Panc1 (cell line): ENCODE results near the gene PLRG1. TPM values are rescaled to one million over a fixed set of nuclear protein-coding genes. Genes with fewer than 3 reads are reported as not detected.

Source experiments
- ATAC-seq: fragments of 200-7000 bp; cut with Tn5 transposase; 2 replicates; pipeline ENCODE4 v1.9.1; 2020; ENCODE audit warnings: mild to moderate bottlenecking, moderate library complexity
- BruUV-seq: library from RNA; stranded (reverse); fragments of 400-500 nt; replicated peaks from 2 replicates; lab custom pipeline; 2021; lab: Mats Ljungman, UMichigan
- CTCF ChIA-PET: fragments of 300-600 bp; sonication (Branson Sonifier 250); formaldehyde crosslinking; loops from one replicate; lab custom pipeline; 2022; ENCODE audit warnings: antibody characterized with exemption; lab: Charles Lee
- POLR2A ChIA-PET: fragments of 300-600 bp; sonication (Branson Sonifier 250); formaldehyde crosslinking; loops from one replicate; lab custom pipeline; 2022; ENCODE audit warnings: antibody characterized with exemption; lab: Charles Lee
- DNase-seq: peaks from one replicate; pipeline ENCODE4 v3.0.0-alpha.2; 2010; ENCODE audit warnings: low read depth, low spot score
- H3K27ac ChIP-seq: 2 replicates; pipeline ENCODE4 v1.5.1; 2011; ENCODE audit warnings: mild to moderate bottlenecking, low read length, inconsistent platforms
- H3K27me3 ChIP-seq: fragments of 200-500 bp; sonication (Bioruptor generic); 2 replicates; pipeline ENCODE4 v1.6.0; 2014; ENCODE audit warnings: low read length, inconsistent platforms; ENCODE audit not compliant: control insufficient read depth, insufficient read depth
- H3K36me3 ChIP-seq: fragments of 200-500 bp; sonication (Bioruptor generic); 2 replicates; pipeline ENCODE4 v1.5.1; 2014; ENCODE audit warnings: inconsistent platforms, mild to moderate bottlenecking, low read length, moderate library complexity; ENCODE audit not compliant: control insufficient read depth, insufficient read depth
- H3K4me1 ChIP-seq: 2 replicates; pipeline ENCODE4 v1.5.1; 2011; ENCODE audit warnings: inconsistent platforms, mild to moderate bottlenecking, low read length, moderate library complexity; ENCODE audit not compliant: control insufficient read depth, insufficient read depth
- H3K4me3 ChIP-seq, 2 experiments: 2 replicates each; pipeline ENCODE4 v1.5.1; 2011 to 2012; ENCODE audit warnings: low read depth in 2 of 2, low read length in 2 of 2, mild to moderate bottlenecking in 2 of 2, inconsistent platforms in 1 of 2, moderate library complexity in 1 of 2
- H3K9me3 ChIP-seq: fragments of 200-500 bp; sonication (Bioruptor generic); 2 replicates; pipeline ENCODE4 v1.5.1; 2014; ENCODE audit warnings: low read depth, mild to moderate bottlenecking, inconsistent platforms, low read length, moderate library complexity; ENCODE audit not compliant: control insufficient read depth, insufficient read depth
- CTCF ChIP-seq: fragments of 450-650 bp; IDR thresholded peaks from 2 replicates; pipeline ENCODE4 v1.5.1; 2017; ENCODE audit warnings: mild to moderate bottlenecking
- POLR2AphosphoS5 ChIP-seq: IDR thresholded peaks from 2 replicates; pipeline ENCODE4 v1.6.1; 2012; ENCODE audit warnings: mild to moderate bottlenecking, low read depth, low read length, moderate library complexity
- REST ChIP-seq, 2 experiments: IDR thresholded peaks; 2 replicates each; pipeline ENCODE4 v1.6.1; 2011 to 2012; ENCODE audit warnings: low read depth in 2 of 2, control low read depth in 1 of 2, low read length in 1 of 2, mild to moderate bottlenecking in 1 of 2, moderate library complexity in 1 of 2; ENCODE audit not compliant: insufficient read depth in 1 of 2
- SIN3A ChIP-seq: IDR thresholded peaks from 2 replicates; pipeline ENCODE4 v1.6.1; 2012; ENCODE audit warnings: low read depth, mild to moderate bottlenecking, low read length, moderate library complexity, borderline replicate concordance; ENCODE audit not compliant: insufficient read depth
- TCF7L2 ChIP-seq: IDR thresholded peaks from 2 replicates; pipeline ENCODE4 v1.6.1; 2011; ENCODE audit warnings: mild to moderate bottlenecking, low read depth, low read length, inconsistent platforms
- in situ Hi-C: cut with HindIII; loops from 2 replicates; pipeline ENCODE4 v1.10.0; 2016; ENCODE audit warnings: low sequenced_read_pairs, low pct_unique_long_range_greater_than_20kb
- intact Hi-C: fragments of 100-400 bp; cut with micrococcal nuclease; formaldehyde crosslinking; loops from one replicate; pipeline ENCODE4 v1.10.0; 2022; ENCODE audit not compliant: unreplicated experiment
- total RNA-seq: library from RNA; stranded (reverse); gene quantifications from one replicate; pipeline ENCODE4 v1.2.1, GENCODE V29; 2021; ENCODE audit not compliant: unreplicated experiment

The PLRG1 gene
- total RNA-seq, 1 experiment from 2014 or later = 66.1 TPM

GRCh38 chr4:154551872-154552686 is 1.9 kb upstream of the PLRG1 start:
- Histone ChIP-seq H3K4me3 (no peak overlapping the region), H3K27me3 (no peaks in the 10 kb centered on the region), H3K27ac (no peak overlapping the region), H3K4me1 (peaks cover 8% of the 10 kb centered on the region), H3K36me3 (peaks cover 6% of the 10 kb centered on the region; the same call in 1 of the 2 replicates), H3K9me3 (no peaks in the 10 kb centered on the region)
- CTCF ChIA-PET = interaction anchor here (1.4 kb wide), 1 partner anchor 66 kb away, joined by 5 read pairs; no protein-coding TSS in a partner anchor
- BruUV-seq = no TSS peak
- POLR2A ChIA-PET = interaction anchor here (0.6 kb wide), 1 partner anchor 43 kb away, joined by 13 read pairs; no protein-coding TSS in a partner anchor
- ATAC-seq = peak; percentile 77
- in situ Hi-C loops (no loop called here), intact Hi-C loops (loop anchor here (5.0 to 10.0 kb wide), 2 partner anchors 225 to 803 kb away; no protein-coding TSS in a partner anchor)
- DNase-seq = peak; percentile 56
- TF ChIP-seq CTCF = peak; percentile 81
- no peak for TF ChIP-seq REST (IDR thresholded peaks at IDR 0.05; ENCODE audit: insufficient read depth in 1 of 2, low read depth in 2 of 2, low read length in 1 of 2)

GRCh38 chr4:154545689-154546088 is 4.5 kb downstream of the PLRG1 start:
- TF ChIP-seq POLR2AphosphoS5 = no peak
- no peak for TF ChIP-seq TCF7L2
- TF ChIP-seq CTCF = peak; percentile 20; the same call in 1 of the 2 replicates
- TF ChIP-seq REST (IDR thresholded peaks at IDR 0.05; ENCODE audit: insufficient read depth in 1 of 2, low read depth in 2 of 2, low read length in 1 of 2) = no peak
- TF ChIP-seq SIN3A = no peak
- H3K36me3 ChIP-seq = peaks cover 39% of the 10 kb centered on the region
- no peak for ATAC-seq

More at GRCh38 chr4:154545689-154546088, 4.5 kb downstream of the PLRG1 start:
- BruUV-seq = no TSS peak
- intact Hi-C loops = no loop called here
- POLR2A ChIA-PET = no interaction called here
- Histone ChIP-seq H3K27ac (no peak overlapping the region), H3K27me3 (no peaks in the 10 kb centered on the region), H3K9me3 (no peaks in the 10 kb centered on the region), H3K4me3 (no peak overlapping the region), H3K4me1 (peaks cover 8% of the 10 kb centered on the region)
- no peak for DNase-seq
- CTCF ChIA-PET = no interaction called here
- in situ Hi-C loops = no loop called here
